Measurements from ENCODE around the gene THAP11.

DNA sequence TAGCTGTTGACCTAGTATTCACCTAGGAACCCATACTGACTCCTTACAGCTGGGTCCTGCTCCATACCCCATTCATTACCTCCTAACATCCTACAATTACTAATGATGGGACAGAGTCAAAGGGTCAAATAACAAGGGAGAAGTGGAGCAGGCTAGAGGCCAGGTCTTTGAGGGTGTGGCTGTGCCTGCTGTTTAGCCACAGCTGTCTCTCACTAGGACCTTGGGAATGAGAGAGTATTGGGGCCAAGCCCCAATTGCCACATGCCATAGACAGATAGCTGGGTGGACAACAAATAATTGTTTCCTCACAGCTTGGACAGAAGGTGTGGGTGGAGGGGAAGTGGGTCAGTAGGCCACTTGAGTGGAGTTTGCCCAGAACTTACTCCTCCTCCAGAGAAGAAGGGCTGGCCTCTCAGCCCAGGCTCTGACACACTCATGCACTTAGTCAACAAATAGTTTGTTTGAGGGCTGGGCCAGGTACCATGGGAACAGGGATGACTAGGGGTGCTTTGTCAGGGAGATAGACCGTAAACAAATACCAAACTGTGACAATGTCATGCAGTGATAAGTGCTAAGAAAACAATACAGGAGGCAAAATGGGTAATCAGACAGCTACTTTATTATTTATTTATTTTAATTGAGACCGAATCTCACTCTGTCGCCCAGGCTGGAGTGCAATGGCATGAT lies 15.6 kb downstream of the THAP11 start:
- TF ChIP-seq, protein P1, sequence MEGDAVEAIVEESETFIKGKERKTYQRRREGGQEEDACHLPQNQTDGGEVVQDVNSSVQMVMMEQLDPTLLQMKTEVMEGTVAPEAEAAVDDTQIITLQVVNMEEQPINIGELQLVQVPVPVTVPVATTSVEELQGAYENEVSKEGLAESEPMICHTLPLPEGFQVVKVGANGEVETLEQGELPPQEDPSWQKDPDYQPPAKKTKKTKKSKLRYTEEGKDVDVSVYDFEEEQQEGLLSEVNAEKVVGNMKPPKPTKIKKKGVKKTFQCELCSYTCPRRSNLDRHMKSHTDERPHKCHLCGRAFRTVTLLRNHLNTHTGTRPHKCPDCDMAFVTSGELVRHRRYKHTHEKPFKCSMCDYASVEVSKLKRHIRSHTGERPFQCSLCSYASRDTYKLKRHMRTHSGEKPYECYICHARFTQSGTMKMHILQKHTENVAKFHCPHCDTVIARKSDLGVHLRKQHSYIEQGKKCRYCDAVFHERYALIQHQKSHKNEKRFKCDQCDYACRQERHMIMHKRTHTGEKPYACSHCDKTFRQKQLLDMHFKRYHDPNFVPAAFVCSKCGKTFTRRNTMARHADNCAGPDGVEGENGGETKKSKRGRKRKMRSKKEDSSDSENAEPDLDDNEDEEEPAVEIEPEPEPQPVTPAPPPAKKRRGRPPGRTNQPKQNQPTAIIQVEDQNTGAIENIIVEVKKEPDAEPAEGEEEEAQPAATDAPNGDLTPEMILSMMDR (IDR thresholded peaks at IDR 0.05; ENCODE audit: low read length) = no peak
- no peak for TF ChIP-seq EZH2 (optimal IDR thresholded peaks at IDR 0.05; ENCODE audit: low read depth, low read length)
- TF ChIP-seq EZH2phosphoT487 (IDR thresholded peaks at IDR 0.05; ENCODE audit: low read length) = no peak

Data from MM.1S (cell line).